Fibroblast of pulmonary artery (primary cell): ENCODE measurements around the gene MYO3A.

Source experiments
- DNase-seq: peaks from one replicate; pipeline ENCODE4 v3.0.0-alpha.2; 2010; ENCODE audit warnings: low read depth
- H3K4me3 ChIP-seq: replicated peaks from 2 replicates; pipeline ENCODE4 v1.5.1; 2011; ENCODE audit warnings: low read depth, mild to moderate bottlenecking, control low read depth, low read length, moderate library complexity
- CTCF ChIP-seq: IDR thresholded peaks from 2 replicates; pipeline ENCODE4 v1.5.1; 2011; ENCODE audit warnings: mild to moderate bottlenecking, control low read depth, low read length, inconsistent platforms; ENCODE audit errors: missing control alignments

MYO3A gene

GRCh38 chr10:25944771-25945170 lies 10.7 kb downstream of the MYO3A start:
- no peak for TF ChIP-seq CTCF

GRCh38 chr10:25952857-25953256 lies 18.8 kb downstream of the MYO3A start:
- no peak overlapping the region for H3K4me3 ChIP-seq
- no peak for DNase-seq
- no peak for TF ChIP-seq CTCF

More at GRCh38 chr10:25944771-25945170, 10.7 kb downstream of the MYO3A start:
- no peak overlapping the region for H3K4me3 ChIP-seq
- no peak for DNase-seq

- TF ChIP-seq CTCF: no peak
- DNase-seq: no peak
Measured at GRCh38 chr10:25954851-25955250, 20.8 kb downstream of the MYO3A start.

GRCh38 chr10:25959540-25960232 lies 25.7 kb downstream of the MYO3A start:
- TF ChIP-seq CTCF: no peak
- no peak overlapping the region for H3K4me3 ChIP-seq
- DNase-seq: no peak

More at GRCh38 chr10:25954851-25955250, 20.8 kb downstream of the MYO3A start:
- no peak overlapping the region for H3K4me3 ChIP-seq

- H3K4me3 ChIP-seq: no peak overlapping the region
- no peak for DNase-seq
Measured at GRCh38 chr10:25965584-25965983, 31.6 kb downstream of the MYO3A start.

GRCh38 chr10:25966844-25967243 lies 32.8 kb downstream of the MYO3A start:
- H3K4me3 ChIP-seq: no peak overlapping the region
- no peak for TF ChIP-seq CTCF
- no peak for DNase-seq

More at GRCh38 chr10:25965584-25965983, 31.6 kb downstream of the MYO3A start:
- no peak for TF ChIP-seq CTCF

- TF ChIP-seq CTCF: no peak
- no peak for DNase-seq
- H3K4me3 ChIP-seq: no peak overlapping the region
Measured at GRCh38 chr10:25972631-25973030, 38.6 kb downstream of the MYO3A start.
